ENCODE data around the gene SHC3.

SHC3 gene

DNA sequence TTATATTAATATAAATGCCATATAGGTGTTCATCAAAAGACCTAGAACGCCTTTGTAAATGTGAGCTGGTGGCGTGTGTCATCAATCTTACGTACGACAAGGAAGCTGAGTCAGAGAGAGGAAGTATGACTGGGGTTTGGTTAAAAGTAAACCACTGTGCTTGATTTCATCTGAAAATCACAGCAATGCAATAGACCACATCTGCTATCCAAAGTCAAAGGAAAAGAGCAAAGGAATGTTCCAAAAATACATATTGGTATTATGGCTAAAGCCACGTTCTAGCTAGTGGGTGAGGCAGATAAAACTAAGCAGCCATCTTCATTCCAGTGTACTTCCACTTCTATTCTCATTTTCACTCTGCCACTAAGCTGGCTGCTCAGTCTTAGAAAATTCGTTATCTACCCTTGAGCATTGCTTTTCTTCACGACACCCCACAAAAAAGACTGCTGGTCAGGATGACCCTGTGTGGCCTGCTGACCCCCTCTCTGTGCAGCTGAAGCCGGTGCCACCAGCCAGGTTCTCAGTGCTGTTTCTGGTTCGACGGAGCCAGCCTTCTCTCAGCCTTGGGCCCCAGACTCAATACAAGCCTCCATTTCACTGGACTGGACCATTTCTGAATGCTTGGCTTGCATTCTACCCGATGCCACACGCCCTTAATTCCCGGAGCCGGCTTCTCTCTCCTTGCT lies 23.8 kb downstream of the SHC3 start:
- H3K36me3 ChIP-seq (ENCODE audit: insufficient read depth, low read length), result 0 out of 2 replicates have a peak, but pooled peaks cover 4% of the 10 kb centered on the region
- H3K27ac ChIP-seq (ENCODE audit: low read depth, low read length), result peak overlapping the region; percentile 98
- H3K27me3 ChIP-seq (ENCODE audit: insufficient read depth, low read length), result no peaks in the 10 kb centered on the region
- no peaks in the 10 kb centered on the region for H3K79me2 ChIP-seq (ENCODE audit: control insufficient read depth, insufficient read depth, low read length, unreplicated experiment)
- peaks cover 27% of the 10 kb centered on the region for H3K4me1 ChIP-seq (ENCODE audit: control insufficient read depth, insufficient read depth, low read length, unreplicated experiment)
- H2AFZ ChIP-seq (ENCODE audit: low read length, unreplicated experiment), result peak overlapping the region; percentile 47
- peak overlapping the region; percentile 33; the same call in 1 of the 2 replicates for H3K4me3 ChIP-seq (ENCODE audit: low read depth, low read length)

DNA sequence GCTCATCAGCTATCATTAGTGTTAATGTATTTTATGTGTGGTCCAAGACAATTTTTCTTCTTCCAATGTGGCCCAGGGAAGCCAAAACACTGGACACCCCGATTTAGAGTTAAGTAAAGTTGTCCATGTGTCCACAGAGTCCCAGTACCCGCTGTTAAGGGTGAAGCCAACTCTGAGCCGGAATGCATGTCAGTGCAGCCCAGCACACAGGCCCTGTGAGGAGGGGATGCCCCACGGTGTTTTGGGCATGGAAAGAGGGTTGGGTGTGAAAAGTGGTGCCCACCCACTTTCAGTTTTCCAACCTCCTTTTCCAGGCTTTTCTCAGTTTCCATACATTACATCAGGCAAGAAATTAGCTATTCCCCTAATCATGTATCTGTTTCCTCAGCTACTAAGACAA lies 24.4 kb downstream of the SHC3 start:
- peak overlapping the region; percentile 33; the same call in 1 of the 2 replicates for H3K4me3 ChIP-seq (ENCODE audit: low read depth, low read length)
- H3K27me3 ChIP-seq (ENCODE audit: insufficient read depth, low read length), result no peaks in the 10 kb centered on the region
- 0 out of 2 replicates have a peak, but pooled peaks cover 4% of the 10 kb centered on the region for H3K36me3 ChIP-seq (ENCODE audit: insufficient read depth, low read length)
- peak overlapping the region; percentile 98 for H3K27ac ChIP-seq (ENCODE audit: low read depth, low read length)
- H3K4me1 ChIP-seq (ENCODE audit: control insufficient read depth, insufficient read depth, low read length, unreplicated experiment), result peaks cover 31% of the 10 kb centered on the region
- H3K79me2 ChIP-seq (ENCODE audit: control insufficient read depth, insufficient read depth, low read length, unreplicated experiment), result no peaks in the 10 kb centered on the region
- H2AFZ ChIP-seq (ENCODE audit: low read length, unreplicated experiment), result peak overlapping the region; percentile 44

DNA sequence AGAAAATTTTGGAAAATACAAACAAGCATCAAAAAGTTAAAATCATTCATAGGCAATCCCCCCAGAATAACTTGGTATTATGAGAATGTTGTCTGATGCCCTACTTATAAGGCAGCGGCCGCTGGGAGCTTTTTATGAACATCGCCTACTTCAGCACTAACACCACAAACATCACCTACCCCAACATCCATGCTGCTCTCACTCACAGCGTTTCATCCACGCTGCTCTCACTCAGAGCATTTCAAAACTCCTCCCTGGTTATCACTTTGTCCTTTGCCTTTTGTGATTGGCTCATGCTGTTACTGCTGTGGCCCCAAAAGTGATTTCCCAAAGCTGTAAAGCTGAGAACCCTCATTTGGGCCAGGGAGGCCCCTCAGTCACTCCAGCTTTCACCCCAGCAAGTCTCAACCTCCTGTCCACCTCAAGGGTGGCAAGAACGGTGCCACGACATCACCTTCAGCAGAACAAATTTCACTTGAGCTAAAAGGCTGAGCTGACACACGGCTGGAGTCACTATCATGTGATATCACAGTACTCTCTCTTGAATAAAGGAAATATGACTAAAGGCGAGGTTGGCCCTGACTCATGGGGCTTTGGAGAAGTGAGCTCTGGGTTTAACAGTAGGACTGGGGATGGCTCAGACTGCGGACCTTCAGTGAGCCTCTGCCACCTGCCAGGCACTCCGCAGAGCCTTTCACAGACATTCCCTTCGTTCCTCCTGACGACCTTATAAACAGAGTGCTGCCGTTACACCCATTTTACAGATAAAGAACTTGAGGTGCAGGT lies 25.2 kb downstream of the SHC3 start:
- H3K27me3 ChIP-seq (ENCODE audit: insufficient read depth, low read length), result no peaks in the 10 kb centered on the region
- H3K79me2 ChIP-seq (ENCODE audit: control insufficient read depth, insufficient read depth, low read length, unreplicated experiment), result no peaks in the 10 kb centered on the region
- peaks cover 31% of the 10 kb centered on the region for H3K4me1 ChIP-seq (ENCODE audit: control insufficient read depth, insufficient read depth, low read length, unreplicated experiment)
- peak overlapping the region; percentile 87 for H2AFZ ChIP-seq (ENCODE audit: low read length, unreplicated experiment)
- no peaks in the 10 kb centered on the region for H3K36me3 ChIP-seq (ENCODE audit: insufficient read depth, low read length)
- peak overlapping the region; percentile 50 for H3K4me3 ChIP-seq (ENCODE audit: low read depth, low read length)
- peak overlapping the region; percentile 98 for H3K27ac ChIP-seq (ENCODE audit: low read depth, low read length)

DNA sequence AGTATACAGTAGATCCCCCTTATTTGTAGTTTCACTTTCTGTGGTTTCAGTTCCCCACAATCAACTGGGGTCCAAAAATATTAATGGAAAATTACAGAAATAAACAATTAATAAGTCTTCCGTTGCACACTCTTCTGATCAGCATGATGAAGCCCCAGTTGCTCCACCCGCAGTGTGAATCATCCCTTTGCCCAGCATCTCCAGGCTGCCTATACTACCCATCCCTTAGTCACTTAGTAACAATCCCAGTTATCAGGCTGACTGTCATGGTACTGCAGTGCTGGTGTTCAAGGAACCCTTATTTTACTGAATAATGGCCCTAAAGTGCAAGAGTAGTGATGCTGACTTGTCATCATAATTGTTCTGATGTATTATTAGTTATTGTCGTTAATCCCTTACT lies 28.9 kb downstream of the SHC3 start:
- no peaks in the 10 kb centered on the region for H3K36me3 ChIP-seq (ENCODE audit: insufficient read depth, low read length)
- H2AFZ ChIP-seq (ENCODE audit: low read length, unreplicated experiment), result no peak overlapping the region
- no peak overlapping the region for H3K4me3 ChIP-seq (ENCODE audit: low read depth, low read length)
- peaks cover 7% of the 10 kb centered on the region for H3K79me2 ChIP-seq (ENCODE audit: control insufficient read depth, insufficient read depth, low read length, unreplicated experiment)
- H3K4me1 ChIP-seq (ENCODE audit: control insufficient read depth, insufficient read depth, low read length, unreplicated experiment), result peaks cover 21% of the 10 kb centered on the region
- H3K27me3 ChIP-seq (ENCODE audit: insufficient read depth, low read length), result no peaks in the 10 kb centered on the region
- H3K27ac ChIP-seq (ENCODE audit: low read depth, low read length), result peak overlapping the region; percentile 7; the same call in 1 of the 2 replicates

DNA sequence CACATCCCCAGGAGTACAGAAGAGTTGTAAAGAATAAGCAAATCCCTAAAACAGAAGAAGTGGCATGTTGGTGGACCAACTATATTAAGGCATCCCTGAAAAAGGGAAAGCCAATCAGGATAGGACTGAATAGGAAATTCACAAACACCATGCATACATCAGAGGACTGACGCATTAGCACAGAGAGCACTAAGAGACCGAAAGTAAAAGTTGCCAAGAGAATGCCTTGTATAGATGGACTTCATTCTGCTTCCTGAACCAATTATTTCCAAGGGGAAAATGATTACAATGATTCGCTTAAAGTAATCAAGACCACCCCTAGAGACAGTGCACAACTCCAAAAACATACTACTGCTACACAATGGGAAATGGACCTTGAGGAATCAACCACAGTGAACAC lies 33.5 kb downstream of the SHC3 start:
- Histone ChIP-seq H3K27ac (ENCODE audit: low read depth, low read length) (no peak overlapping the region), H3K27me3 (ENCODE audit: insufficient read depth, low read length) (no peaks in the 10 kb centered on the region), H3K4me1 (ENCODE audit: control insufficient read depth, insufficient read depth, low read length, unreplicated experiment) (peaks cover 13% of the 10 kb centered on the region), H3K4me3 (ENCODE audit: low read depth, low read length) (no peak overlapping the region; the same call in 1 of the 2 replicates), H3K36me3 (ENCODE audit: insufficient read depth, low read length) (no peaks in the 10 kb centered on the region), H3K79me2 (ENCODE audit: control insufficient read depth, insufficient read depth, low read length, unreplicated experiment) (peaks cover 20% of the 10 kb centered on the region), H2AFZ (ENCODE audit: low read length, unreplicated experiment) (no peak overlapping the region)

DNA sequence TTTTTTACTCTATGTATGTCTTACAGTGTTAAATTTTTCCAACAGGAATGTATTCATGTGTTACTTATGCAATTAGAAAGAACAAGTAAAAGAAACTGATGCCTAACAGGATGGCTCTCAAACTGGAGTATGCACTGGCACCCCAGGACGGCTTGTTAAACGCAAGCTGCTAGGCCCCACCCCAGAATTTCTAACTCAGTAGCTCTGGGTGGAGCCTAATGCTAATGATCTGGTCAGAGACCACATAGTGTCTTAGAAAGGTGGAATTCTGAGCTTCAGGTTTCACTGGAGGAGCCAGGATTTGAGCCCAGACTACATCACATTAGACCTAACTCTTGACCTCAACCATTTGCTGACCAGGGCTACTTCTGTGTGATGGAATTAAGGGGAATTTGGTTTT lies 34.4 kb downstream of the SHC3 start:
- no peak overlapping the region for H2AFZ ChIP-seq (ENCODE audit: low read length, unreplicated experiment)

DNA sequence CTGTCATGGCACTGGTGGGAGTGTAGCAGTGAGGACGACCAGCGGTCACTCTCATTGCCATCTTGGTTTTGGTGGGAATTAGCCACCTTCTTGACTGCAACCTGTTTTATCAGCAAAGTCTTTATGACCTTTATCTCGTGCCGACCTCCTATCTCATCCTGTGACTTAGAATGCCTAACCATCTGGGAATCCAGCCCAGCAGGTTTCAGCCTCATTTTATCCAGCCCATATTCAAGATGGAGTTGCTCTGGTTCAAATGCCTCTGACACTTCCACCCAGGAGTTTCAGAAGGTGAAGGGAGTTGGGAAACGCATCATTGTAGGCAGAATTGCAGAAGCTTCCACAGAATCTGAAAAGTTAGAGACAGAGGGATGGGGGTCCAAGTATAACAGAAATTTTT lies 35.4 kb downstream of the SHC3 start:
- H2AFZ ChIP-seq (ENCODE audit: low read length, unreplicated experiment), result no peak overlapping the region
- peaks cover 20% of the 10 kb centered on the region for H3K79me2 ChIP-seq (ENCODE audit: control insufficient read depth, insufficient read depth, low read length, unreplicated experiment)
- H3K4me3 ChIP-seq (ENCODE audit: low read depth, low read length), result no peak overlapping the region
- no peak overlapping the region for H3K27ac ChIP-seq (ENCODE audit: low read depth, low read length)
- no peaks in the 10 kb centered on the region for H3K36me3 ChIP-seq (ENCODE audit: insufficient read depth, low read length)
- H3K27me3 ChIP-seq (ENCODE audit: insufficient read depth, low read length), result no peaks in the 10 kb centered on the region
- H3K4me1 ChIP-seq (ENCODE audit: control insufficient read depth, insufficient read depth, low read length, unreplicated experiment), result peaks cover 28% of the 10 kb centered on the region

More for the DNA sequence above, 34.4 kb downstream of the SHC3 start:
- peaks cover 20% of the 10 kb centered on the region for H3K79me2 ChIP-seq (ENCODE audit: control insufficient read depth, insufficient read depth, low read length, unreplicated experiment)
- H3K36me3 ChIP-seq (ENCODE audit: insufficient read depth, low read length), result no peaks in the 10 kb centered on the region
- H3K4me3 ChIP-seq (ENCODE audit: low read depth, low read length), result no peak overlapping the region
- peaks cover 18% of the 10 kb centered on the region for H3K4me1 ChIP-seq (ENCODE audit: control insufficient read depth, insufficient read depth, low read length, unreplicated experiment)
- no peaks in the 10 kb centered on the region for H3K27me3 ChIP-seq (ENCODE audit: insufficient read depth, low read length)
- no peak overlapping the region for H3K27ac ChIP-seq (ENCODE audit: low read depth, low read length)

DNA sequence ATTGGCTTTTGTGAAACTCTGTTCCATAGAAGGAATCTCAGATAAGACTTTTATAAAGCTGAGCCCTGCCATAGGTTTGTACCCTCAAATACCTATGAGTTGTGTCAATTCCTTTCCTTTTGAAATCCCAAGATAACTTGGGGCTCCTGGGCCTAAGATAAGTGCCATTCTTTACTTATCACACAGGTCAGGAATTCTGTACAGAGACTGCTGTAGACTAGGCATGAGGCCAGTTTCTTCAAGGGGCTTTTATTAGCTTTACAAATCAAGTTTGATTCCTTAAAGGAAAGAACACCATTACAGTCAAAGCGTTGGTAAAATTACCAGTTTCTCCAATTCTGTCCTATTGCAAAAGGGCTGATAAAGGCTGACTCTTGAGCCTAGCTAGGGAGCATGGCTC lies 39.2 kb downstream of the SHC3 start:
- peaks cover 54% of the 10 kb centered on the region for H3K4me1 ChIP-seq (ENCODE audit: control insufficient read depth, insufficient read depth, low read length, unreplicated experiment)
- no peak overlapping the region for H2AFZ ChIP-seq (ENCODE audit: low read length, unreplicated experiment)
- H3K4me3 ChIP-seq (ENCODE audit: low read depth, low read length), result peak overlapping the region; percentile 12; the same call in 1 of the 2 replicates
- H3K27me3 ChIP-seq (ENCODE audit: insufficient read depth, low read length), result no peaks in the 10 kb centered on the region
- H3K27ac ChIP-seq (ENCODE audit: low read depth, low read length), result peak overlapping the region; percentile 97
- H3K79me2 ChIP-seq (ENCODE audit: control insufficient read depth, insufficient read depth, low read length, unreplicated experiment), result peaks cover 13% of the 10 kb centered on the region
- no peaks in the 10 kb centered on the region; the same call in 1 of the 2 replicates for H3K36me3 ChIP-seq (ENCODE audit: insufficient read depth, low read length)

DNA sequence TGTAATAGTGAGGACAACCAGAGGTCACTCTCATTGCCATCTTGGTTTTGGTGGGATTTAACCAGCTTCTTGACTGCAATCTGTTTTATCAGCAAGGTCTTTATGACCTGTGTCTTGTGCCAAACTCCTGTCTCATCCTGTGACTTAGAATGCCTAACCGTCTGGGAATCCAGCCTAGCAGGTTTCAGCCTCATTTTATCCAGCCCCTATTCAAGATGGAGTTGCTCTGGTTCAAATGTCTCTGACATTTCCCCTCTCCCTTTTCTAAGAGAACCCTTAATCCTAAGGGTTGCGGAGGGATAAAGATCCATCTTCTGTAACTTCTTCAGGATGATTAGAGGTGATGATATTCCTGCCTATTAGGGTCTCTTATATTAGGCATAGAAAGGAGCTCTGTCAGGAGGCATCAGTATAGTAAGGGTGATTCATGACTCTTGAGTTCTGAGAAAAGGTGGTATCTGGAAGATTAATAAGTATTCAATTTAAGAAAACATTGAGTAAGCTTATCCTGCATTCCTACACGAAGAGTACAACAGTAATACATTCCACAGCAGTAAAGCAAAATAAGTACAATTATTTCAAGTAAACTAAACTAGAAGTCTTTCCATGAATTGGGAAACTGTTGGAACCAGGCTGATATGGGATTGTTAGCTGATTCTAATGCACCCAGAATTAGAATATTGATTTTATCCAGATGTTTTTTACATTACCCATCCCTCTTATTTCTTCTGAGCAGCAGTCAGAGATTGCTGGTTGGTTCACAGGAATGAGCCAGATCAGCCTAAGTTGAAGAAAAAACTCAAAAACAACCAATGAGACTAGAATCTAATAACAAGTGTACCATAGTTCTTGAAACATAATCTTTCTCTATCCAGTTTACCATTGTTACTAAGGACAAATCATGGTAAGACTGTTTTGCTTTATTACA lies 39.9 kb downstream of the SHC3 start:
- Histone ChIP-seq H3K79me2 (ENCODE audit: control insufficient read depth, insufficient read depth, low read length, unreplicated experiment) (peaks cover 10% of the 10 kb centered on the region), H3K27ac (ENCODE audit: low read depth, low read length) (peak overlapping the region; percentile 97), H3K36me3 (ENCODE audit: insufficient read depth, low read length) (no peaks in the 10 kb centered on the region; the same call in 1 of the 2 replicates), H2AFZ (ENCODE audit: low read length, unreplicated experiment) (no peak overlapping the region), H3K4me1 (ENCODE audit: control insufficient read depth, insufficient read depth, low read length, unreplicated experiment) (peaks cover 54% of the 10 kb centered on the region), H3K4me3 (ENCODE audit: low read depth, low read length) (peak overlapping the region; percentile 12; the same call in 1 of the 2 replicates), H3K27me3 (ENCODE audit: insufficient read depth, low read length) (no peaks in the 10 kb centered on the region)
